AG08395 (cell line): ENCODE data around the gene FNBP1.

Experiments
- DNase-seq: peaks from one replicate; pipeline ENCODE4 v3.0.0; 2012; ENCODE audit warnings: mixed read lengths, low spot score

The FNBP1 gene

DNA sequence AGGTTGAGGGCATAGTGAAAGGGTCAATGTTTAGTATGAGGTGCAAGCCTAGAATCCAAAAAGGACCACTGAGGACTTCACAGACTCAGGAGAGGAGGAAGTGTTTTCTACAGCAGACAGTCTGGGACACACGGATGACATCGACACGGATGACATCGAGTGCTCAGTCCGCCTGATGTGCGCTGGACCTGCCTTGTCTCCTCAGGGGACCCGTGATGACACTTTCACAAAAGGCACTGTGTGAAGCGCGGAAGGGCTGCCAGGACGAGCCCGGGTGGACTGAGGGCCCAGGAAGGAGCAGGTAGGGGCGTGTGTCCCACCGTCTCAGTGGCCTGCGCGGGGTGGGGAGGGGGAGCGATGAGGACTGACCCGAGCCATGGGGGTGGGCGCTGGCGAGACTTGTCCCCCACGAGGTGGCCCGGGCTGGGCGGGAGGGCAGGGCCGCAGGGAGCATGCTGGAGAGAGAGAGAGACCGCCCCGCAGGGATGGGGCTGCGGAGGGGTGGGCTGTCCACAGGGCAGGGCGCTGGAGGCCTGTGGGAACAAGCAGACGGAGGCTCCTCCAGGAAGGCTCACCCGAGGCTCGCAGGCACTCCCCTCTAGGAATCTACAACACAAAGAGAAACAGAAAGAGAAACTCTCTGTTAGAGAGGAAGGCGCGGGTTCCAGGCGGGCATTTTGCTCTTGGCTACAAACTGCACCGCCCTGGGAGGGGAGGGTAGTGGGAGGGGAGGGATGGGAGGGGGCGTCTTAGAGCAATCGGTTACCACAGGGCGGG lies 152.9 kb downstream of the FNBP1 start:
- DNase-seq, result no peak

DNA sequence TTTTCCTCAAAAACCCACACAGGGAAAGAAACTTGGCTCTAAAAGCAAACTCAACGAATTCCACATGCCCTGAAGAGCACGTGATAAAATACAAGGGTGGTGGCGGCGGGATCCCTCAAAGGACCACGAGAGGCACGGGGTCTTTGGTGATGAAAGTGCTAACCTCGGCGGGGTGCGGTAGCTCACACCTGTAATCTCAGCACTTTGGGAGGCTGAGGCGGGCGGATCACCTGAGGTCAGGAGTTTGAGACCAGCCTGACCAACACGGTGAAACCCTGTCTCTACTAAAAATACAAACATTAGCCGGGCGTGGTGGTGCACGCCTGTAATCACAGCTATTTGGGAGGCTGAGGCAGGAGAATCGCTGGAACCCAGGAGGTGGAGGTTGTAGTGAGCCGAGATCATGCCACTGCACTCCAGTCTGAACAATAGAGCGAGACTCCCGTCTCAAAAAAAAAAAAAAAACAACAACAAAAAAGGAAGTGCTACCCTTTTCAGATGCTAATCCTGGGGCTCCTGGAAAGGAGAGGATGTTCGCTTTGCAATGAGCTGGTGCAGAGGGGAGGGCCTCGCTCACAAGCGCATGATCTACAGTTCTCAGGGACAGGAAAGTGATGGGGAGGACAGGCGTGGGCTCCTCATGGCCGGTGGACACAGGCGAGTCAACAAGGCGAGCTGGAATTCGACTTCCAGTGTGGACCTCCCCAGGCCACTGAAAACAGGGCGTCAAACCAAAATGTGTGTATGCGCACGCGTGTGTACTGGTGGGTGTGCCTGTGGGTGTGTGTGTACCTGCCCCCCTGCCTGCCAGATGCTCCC lies 153.7 kb downstream of the FNBP1 start:
- no peak for DNase-seq

DNA sequence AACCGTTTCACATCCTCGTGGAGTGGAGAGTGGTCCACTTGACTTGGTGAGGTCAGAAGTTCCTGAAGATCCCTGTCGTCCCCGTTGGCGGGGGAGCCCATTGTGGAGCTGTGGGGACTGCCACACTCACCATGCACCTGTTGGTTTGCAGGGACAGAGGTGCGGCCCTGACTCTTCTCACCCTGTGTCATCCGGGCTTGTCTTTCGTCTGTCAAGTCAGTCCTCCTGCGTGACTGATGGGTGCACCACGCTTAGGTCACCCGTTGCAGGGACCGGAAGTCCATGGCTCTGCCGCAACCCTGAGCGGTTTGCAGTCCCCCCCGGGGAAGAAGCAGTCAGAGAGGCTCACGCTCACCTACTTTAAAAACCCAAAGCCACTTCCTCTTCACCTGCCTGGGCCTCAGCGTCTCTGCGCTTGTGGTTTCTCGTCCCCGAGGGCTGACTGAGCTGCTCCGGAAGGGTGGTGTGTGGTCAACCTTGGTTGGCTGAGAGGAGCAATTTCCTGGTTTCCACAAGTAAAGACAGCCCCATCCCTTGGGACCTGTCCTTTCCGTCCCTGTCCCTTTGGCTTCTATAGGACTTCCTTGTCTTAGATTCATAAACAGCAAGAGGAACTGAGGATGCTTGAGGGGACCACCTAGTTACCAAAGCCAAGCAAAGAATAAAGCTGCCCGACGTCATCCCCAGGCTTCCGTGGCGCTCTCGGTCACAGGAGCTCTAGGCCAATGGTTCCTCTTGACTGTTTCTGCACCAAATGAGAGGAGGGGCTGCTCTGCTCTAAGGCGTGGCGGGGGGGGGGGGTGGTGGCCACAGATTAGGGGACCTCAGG lies 154.5 kb downstream of the FNBP1 start:
- DNase-seq, result no peak

DNA sequence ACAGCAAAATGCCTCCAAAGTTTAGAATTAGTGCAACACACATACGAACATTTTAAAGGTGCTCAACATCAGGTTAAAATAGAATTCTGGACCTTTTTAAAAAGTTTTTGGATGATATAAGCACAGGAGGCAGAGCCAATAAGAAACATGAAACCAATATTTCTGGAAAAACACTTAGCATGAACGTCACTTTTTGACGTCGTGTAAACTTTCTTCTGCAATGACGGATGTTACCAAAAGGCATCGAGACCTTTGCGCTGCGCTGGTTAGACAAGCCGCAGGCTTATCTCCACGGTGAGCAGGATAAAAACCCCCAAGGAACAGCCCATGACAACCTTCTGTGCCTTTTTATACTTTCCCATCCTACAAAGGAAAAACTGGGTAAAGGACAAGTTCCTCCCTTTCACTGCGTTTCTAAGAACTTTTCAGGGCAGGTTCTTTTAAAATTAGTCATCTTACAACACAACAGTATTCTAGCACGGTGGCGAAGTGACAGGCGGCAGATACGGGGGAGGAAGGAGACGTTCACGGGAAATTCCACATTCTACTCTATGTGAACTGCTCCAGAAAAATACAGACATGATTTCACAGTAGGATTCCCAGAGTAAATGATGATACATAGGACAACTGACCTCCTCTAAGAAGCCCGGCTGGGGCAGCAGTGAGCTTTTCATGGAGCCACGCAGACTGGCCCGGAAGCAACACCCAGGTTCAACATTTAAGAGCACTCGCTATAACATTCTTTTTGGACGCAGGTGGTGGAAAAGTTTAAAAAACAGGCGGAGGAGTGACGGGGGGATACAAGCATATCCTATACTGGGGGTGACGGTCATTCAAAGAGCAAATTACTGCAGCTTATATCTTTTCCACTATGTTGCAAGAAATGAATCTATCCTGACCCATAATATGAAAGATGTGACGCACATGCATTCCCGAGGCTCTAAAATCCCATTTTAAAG lies 155.4 kb downstream of the FNBP1 start:
- DNase-seq, result no peak

DNA sequence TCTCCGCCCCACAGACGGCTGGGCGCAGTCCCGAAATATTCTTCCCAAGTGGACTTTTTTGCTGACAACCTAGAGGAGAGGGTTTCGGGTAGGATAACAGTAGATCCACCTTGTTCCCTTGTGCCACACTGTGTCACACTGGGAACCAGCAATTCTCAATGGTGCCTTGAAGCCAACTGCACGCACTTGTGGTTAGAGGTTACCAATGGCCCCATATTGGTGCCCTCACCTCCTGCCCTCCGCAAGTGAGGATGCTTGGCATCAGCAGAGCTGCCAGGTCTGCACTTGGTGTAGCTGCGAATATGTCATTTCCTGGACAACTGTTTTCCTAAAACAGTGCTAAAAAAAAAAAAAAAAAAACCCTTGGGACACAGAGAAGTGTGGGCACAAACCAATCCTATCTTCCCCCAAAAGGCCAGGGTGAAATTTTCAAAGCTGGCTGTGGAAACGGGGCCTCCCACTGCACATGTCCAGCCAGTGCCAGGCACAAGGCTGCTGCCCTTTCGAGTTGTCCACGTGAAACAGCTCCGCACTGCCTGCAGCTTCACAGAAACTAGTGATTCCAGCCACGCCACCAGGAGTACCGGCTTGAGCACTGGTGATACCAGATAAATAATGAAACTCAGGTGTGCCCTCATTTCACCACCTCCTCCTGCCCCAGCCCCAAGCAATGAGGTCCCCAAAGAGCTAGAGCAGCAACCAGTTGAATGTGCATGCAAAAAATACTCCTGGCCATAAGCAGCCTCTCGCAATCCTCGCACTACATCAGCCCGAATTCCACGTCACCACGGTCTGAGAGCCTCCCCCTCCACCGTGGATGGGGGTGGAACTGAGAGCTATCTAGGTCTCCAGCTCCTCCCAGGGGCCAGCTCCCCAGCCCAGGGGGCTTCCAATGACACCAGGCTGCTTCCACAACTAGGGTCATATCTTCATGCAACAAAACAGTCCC lies 156.5 kb downstream of the FNBP1 start:
- DNase-seq, result no peak

DNA sequence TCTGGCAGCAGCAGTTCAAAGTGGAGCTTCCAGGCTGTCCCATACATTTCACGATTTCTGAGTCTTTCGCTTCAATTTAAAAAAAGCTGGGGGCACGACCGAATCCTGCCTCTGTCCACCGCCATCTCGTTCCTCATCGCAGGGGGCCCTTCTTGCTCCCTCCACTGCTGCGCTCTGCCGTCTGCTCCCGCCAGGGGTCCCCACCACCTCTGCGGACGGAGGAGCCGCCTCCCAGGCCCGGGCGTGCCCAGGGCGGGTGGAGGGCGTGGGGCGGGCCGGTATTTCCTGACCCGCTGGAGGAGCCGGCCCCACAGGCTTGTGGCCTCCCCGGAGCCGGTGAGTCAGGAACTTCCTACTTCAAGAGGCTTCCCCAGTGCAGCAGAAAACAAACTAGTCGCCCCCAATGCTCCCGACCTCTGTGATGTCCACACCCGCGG lies 157.3 kb downstream of the FNBP1 start:
- DNase-seq, result peak; percentile 94

DNA sequence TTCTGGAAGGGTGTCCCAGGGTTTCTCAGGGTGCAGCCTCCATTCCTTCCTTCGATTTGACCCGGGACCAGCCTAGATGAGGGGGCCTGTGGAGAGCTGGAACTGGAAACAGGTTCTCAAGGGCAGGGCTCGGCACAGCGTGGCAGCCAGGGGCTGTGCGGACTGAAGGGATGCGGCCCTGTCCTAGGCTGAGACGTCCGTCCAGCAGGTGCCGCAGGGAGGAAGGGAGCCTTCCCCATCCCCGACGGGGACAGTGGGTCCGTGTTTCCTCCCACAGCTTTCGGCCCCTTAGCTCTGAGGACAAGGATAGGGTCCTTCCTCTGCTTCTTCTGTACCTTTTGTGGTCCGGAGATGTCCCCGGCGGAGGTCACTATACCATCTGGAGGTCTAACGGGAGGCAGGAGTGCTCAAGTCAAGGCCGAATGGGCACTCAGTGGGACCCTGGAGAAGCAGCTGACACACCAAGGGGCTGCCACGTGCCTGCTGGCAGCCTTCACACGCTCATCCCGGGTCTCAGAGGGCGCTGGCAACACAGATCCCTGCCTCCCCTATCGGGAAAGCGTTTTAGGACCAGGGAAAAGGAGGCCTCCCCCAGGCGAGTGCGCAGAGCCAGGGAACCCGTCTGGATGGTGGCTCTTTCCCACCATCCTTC lies 157.8 kb downstream of the FNBP1 start:
- DNase-seq, result peak; percentile 31

DNA sequence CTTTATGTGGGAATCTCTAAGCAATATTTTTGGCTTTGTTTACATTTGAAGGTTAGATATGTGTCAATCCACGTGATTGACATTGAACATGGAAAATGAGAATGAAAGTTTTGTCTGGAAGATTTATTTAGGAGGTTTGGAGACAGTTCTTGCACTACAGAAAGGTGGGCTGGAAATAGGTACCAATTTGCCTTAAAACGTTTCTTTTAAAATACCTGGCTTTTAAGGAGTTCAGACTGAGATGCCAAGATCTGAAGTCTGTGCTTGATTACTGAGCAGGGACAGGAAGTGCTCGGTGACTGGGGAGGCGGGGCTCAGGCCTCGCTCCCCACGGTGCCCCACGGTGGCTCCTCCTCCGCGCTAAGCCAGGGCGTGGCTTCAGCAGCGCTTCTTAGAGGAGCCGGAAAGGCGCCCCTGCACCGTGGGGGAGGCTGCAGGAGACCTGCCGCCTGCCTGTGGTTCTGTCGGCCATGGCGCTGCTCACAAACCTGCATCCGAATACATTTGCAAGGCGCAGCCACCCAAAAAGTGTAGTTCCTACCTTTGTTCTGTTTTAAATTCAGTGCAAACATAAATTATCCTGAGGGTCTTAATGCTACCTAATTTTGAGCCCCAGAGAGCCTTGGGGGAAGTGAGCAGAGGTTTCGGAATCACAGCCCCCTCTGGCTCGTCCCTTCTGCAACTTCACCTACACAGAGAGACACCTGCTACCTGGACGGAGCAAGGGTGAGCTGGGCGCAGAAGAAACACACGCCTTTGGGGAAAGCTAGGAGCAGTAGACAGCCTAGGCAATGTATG lies 158.6 kb downstream of the FNBP1 start:
- DNase-seq, result peak; percentile 90

DNA sequence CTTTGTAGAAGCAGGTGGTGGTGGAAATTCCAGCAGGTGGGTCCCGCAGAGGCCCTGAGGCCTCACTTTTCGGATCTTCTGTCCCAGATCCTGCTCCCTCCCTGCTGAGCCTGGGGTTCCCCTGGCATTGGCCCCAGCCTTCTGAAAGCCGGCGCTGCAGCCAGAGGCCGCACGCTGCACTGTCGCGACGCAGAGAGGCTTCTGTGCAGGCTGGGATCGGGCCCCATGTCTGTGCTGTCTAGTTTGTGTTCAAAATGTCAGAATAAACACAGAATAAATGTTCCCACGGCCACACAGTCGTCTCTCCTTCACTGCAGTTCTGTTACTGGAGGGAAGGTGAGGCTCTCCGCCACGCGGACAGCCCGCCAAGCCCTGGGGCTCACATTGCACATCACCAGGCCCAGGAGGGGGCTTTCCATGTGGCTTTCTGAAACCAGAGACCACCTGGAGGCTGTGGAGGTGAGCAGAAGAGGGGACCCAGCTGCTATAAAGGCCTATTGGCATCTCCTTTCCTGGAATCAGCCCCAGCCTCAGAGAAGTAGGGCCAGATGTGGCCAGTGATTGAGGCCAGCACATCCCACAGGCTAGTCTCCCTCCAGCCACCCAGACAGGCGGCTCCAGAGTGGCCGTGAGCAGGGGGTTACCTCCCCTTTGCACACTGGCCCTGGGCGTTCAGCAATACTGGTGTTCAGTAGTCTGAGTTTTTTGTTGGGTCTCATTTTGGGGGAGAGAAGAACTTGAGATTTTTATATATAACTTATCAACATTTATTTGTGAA lies 161.3 kb downstream of the FNBP1 start:
- DNase-seq, result no peak

DNA sequence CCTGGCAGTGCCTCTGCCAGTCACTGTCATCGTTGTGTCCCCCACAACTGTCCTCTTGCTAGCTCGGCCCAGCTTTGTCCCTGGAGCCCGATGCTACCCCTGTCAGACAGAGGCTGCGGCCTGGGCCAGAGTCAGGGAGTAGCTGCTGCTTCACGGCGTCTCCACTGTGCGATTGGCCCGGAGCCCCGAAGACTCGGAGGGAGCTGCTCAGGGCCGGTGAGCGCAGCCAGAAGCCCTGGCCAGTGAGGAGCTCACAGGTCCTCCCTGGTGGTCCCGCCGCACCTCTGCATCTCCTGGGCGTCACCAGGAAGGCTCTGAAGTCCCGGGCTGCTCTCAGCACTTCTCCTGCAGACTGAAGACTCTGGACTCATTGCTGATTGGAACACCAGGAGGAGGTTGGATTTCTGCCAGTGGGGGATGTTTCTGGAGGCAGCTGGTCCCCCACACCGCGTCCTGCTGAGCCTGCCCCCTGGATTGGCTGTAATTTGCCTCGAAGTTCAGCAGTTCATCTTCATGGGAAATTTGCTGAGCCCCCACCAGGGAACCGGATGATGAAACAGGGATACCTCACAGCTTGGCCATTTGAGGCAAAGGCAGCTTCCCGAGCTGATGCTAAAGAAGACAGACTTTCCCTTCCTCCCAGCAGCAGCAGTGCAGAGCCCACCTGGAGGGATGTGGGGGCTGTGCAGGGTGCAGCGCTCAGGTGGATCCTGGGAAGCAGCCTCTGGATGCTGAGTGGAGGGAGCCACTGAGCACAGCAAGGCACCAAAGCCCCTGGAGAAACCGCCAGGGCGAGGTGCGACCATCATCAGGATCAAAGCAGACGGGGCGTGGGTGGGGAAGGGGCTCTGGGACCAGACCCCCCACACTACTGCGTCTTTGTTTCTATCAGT lies 162.1 kb downstream of the FNBP1 start:
- no peak for DNase-seq

DNA sequence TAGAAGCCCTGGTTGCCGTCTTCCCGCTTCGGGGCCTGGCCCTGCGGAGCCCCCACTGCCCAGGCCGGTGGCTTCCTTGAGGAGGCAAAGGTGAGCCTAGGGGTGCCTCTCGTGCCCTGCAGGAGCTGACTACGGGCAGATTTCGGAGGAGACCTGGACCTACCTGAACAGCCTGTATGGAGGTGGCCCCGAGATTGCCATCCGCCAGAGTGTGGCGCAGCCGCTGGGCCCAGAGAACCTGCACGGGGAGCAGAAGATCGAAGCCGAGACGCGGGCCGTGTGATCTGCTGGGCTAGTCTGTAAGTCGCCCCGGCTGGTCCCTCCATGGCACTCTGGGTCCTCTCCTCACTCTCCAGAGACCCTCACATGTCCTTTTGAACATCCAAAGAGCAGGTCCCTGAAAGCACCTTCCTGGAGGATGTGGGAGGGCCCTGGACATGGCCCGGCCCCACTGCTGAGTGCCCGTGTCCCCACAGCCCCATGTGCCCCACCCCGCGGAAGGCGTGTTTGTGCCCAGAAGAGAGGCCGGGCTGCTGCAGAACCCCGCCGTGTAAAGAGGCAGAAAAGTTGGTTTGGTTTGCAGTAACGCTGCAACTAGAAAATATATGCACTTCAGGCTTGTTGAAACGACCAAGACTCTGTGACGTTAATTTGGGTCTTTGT lies 162.9 kb downstream of the FNBP1 start:
- no peak for DNase-seq

DNA sequence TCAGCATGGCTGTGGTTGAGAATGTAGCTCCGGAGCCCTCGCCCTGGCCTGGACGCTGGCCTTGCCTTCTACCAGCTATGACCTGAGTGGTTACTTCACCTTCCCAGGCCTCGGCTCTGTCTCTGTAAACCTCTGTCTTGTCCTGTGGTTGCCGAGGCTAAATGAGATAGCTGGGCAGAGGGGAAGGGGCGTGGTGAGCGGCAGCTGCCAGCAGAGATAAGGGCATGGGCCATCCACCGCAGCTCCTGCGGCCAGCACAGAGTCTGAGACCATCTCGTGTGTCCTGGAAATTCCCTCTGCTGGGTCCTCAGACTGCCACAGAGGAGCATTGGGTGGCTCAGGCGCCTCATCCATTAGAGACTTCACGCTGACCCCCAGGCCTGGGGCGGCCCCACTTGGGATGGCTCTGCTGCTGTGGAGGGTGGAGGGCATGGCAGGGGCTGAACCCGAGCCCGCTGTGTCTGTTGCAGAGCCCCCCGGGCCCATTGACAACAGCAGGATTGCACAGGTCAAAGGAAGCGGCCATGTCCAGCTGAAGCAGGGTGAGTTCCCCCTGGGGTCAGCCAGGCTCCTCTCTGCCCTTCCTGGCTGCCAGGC lies 163.8 kb downstream of the FNBP1 start:
- DNase-seq, result no peak

DNA sequence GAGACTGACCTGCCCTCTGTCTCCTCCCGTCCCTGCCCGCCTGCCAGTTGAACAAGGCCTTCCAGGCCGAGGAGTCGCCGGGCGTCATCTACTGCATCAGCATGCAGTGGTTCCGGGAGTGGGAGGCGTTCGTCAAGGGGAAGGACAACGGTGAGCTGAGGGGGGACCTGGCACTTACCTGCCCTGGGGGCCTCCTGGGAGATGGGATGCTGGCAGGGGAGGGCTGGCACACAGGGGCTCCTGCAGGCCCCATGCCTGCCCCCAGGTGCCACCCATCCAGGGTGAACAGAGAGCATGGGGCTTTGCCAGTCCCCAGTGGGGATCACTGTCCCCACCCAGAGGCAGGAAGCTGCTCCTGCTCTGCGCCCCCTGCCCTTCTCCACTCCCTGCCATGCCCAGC lies 164.7 kb downstream of the FNBP1 start:
- DNase-seq, result no peak

DNA sequence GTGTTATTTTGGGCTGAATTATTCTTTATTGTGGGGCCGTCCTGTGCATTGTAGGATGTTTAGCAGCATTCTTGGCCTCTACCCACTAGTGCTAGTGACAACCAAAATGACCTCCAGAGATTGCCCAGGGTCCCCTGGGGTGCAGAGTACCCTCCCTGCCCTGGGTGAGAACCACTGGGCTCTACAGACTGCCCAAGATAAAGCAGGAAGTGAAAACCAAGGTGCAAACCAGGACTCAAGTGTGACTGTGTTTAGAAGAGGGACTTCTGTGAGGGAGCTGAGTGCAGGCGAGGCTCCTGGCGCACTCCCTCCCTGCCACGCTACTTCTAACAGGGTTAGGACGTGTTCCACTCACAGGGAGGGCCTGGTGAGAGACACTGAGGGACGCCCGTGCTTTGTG lies 166.2 kb downstream of the FNBP1 start:
- DNase-seq, result no peak

DNA sequence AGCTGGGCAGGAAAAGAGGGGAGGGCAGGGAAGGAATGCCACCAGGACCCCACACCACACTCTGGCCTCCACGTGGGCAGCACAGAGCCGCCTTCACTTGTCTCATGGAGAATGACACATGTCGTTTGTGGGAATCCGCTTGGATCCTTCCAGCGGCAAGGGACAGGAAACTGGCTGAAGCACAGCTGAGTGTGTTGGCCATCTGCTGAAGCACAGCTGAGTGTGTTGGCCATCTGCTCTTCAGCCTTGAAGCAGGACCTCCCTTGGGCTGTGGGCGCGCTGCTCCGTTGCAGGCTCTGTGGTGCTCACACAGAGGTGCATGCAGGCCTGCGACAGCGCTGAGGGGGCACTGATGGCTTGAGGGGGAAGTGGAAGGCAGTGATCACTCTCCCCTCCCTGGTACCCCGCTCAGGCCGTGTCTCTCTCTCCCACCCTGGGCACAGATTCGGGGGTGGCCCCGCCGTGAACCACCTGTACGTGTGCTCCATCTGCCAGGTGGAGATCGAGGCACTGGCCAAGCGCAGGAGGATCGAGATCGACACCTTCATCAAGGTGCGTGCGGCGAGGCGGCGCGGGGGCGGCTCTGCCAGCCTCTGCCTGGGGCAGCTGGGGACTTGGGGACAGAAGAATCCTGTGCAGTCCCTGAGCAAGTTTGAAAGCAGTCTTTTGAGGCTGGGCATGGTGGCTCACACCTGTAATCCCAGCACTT lies 167.1 kb downstream of the FNBP1 start:
- no peak for DNase-seq
